Measurements from ENCODE around the gene KRI1.
"Not testable (repeated sequence)": the region's sequence is repeated elsewhere in the genome, so short reads cannot be mapped to it uniquely, and the experiment has no call there.

Gene KRI1

GRCh38 chr19:10574462-10574861 lies 8.7 kb upstream of the KRI1 start:
- DNase-seq: no peak

- not testable (repeated sequence) for DNase-seq
Observed at GRCh38 chr19:10573793-10574192, 8.0 kb upstream of the KRI1 start.

DNA sequence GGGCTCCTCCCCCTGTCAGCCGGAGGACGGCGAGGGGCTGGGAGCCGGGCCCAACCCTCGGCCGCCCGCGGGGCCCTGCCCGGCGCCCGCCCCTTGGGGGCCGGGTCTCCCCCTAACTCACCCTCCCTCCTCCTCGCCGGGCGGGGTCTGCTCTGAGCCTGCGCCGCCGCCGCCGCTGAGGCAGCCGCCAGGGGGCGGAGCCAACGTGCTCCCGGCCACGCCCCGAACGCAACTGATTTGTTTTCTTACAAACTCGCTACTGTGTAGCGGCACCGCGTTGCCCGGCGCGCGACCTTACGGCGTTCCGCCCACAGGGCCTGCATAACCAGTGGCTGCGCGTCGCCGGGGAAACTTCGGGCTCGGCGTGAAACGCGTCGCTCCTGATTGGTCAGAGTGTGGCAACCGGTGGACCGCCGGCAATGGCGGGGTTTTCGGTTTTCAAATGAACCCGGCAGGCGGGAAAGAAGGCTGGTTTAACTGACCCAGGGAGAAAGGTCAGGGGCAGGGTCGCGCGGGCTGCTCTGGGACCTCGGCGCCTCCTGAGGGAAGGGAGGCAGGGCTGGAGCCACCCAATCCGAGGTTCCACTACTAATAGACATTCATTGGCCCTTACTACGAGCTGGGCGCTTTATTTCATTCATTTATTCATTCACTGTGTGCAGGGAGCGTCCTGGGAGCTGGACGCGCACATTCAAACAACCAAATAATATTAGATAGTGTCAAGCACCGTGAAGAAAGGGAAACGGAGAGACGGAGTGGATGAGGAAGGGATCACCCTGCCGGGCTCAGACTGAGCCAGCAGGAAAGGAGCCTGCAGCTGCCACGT lies 3.2 kb upstream of the KRI1 start, which contains the start of gene CDKN2D:
Gene CDKN2D, minus strand, starts transcription at position 154 of the 826 bp plus-strand sequence. CDS start 326 bp downstream, outside the sequence.
- peak; percentile 99 for DNase-seq

GRCh38 chr19:10568062-10568825 lies 2.4 kb upstream of the KRI1 start:
- no peak for DNase-seq

DNA sequence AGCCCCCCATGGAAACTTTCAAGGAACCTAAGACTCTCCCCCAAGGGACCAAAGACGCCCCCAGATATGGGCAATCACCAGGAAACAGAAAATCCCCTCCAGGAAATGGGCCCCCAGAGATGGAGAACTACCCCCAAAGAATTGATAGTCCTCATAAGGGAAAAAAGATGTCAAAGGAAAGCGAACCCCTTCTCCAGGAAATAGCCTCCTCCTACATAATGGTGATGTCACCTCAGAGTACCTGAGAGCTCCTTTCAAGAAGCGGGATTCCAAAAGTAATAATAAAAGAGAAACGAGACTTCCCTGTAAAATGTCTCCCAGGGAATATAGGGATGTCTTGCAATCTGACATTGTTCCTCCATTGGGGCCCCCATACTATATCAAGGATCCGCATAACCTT lies 1.8 kb upstream of the KRI1 start:
- no peak for DNase-seq

DNA sequence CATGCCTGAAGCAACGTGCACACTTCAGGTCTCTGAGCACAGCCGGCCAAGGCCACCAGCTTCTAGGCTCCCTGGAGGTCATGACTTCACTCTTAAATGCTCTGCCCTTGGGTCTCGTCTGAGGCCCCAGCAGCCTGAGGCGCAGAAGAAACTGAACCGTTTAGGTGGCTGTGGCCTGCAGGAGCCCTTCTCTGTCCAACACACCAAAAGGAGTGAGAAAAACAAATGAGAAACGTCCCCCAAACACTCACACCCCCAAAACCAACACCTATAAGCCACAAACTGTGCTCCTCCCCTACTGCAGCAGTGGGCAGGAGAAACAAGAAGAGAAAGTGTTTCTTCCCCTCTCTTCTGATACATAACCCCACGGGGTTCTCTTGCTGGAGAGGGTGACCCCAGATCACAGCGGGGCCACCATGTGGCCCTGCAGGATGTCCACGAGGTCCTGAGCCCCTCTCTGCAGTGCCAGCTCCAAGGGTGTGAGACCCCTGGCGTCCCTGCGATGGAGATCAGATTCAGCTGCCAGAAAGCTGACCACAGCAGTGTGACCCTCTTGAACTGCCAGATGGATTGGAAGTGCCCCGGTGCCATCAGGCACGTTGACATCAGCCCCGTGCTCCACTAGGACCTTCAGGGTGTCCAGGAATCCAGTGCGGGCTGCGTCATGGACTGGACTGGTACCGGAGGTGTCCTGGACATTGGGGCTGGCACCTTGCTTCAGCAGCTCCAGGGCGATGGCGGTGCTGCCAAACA lies 1.0 kb upstream of the KRI1 start:
- no peak for DNase-seq

- DNase-seq: no peak
Observed at GRCh38 chr19:10566408-10566657, 523 bp upstream of the KRI1 start.

GRCh38 chr19:10565028-10565566 lies 713 bp downstream of the KRI1 start:
- peak; percentile 53 for DNase-seq

GRCh38 chr19:10562609-10563008 lies 3.2 kb downstream of the KRI1 start:
- no peak for DNase-seq

GRCh38 chr19:10560154-10560553 lies 5.7 kb downstream of the KRI1 start:
- DNase-seq: no peak

DNA sequence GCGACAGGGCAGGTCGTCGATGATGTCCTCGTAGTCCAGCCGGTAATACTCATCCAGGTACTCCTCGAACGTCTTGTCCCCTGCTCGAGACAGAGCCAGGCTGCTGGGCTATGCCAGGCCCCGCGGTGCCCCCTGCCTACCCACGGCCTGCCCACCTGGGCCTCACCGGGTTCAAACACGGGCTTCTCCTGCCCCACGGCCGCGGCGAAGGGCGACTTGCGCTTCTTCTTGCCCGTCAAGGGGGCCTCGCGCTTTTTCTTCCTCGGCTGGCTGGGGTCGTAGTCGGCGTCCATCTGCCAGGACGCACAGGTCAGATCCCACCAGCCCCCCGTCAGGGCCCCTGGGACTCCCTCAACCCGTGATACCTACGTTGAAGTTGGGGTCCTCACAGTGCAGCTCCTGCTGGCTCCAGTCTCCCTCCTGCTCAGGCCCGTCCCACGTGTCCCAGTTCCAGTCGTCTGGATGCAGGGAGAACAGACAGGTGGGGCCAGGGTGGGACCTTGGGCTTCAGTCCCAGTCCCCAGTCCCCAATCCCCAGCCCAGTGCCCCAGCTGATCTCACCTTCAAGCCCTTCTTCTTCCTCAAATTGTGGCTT lies 8.1 kb downstream of the KRI1 start:
- DNase-seq: no peak

DNA sequence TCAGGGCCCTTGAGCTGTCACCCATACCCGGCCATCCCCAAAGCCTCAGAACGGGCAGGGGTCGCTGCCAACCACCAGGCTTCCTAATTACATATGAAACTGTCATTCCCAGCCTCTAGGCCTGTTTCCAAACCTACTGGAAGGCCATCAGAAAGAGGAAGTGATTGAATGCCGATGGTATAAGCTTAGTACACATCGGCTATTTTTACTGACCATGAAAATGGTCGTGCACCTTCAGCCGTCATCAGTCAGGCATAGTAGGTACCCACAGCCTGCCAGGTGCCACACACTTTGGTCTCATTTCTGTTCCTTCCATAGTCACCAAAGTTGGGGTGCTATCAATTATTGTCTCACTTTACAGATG lies 10.2 kb downstream of the KRI1 start:
- DNase-seq: no peak

DNA sequence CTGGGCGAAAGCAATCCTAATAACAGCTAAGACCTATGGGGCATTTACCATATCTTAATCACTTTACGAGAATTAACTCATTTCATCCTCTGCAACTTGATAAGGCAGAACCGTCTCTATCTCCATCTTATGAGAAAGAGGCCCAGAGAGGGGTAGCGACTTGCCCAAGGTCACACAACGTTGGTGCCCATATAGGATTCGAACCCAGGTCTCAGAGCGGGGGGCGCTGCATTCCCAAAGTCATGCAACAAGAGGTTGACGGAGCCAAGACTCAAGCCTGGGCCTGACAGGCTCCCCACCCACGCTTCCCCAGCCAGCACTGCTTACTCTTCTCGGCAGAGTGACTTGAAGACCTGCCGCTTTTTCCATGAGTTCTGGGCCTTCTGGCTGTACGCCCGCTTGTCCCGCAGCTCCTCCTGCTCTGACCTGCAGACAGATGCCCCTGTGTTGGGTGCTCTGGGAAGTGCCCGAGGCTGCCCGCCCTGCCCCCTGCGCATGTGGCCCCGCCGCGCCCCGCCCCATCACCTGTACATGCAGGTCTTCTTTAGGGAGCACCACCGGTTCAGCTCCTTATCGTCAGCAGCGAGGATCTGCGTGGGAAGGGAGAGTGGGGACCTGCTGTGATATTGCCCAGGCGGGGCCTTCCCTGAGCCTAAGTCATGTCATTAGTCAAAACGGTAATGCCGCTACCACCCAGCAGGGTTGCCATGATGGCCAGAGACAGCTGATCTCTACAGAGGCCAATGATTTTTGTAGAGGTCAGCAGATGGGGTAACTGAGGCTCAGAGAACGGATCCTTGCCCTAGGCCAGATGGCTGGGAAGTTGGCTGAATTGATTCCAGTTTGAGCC lies 10.8 kb downstream of the KRI1 start:
- DNase-seq: no peak

DNA sequence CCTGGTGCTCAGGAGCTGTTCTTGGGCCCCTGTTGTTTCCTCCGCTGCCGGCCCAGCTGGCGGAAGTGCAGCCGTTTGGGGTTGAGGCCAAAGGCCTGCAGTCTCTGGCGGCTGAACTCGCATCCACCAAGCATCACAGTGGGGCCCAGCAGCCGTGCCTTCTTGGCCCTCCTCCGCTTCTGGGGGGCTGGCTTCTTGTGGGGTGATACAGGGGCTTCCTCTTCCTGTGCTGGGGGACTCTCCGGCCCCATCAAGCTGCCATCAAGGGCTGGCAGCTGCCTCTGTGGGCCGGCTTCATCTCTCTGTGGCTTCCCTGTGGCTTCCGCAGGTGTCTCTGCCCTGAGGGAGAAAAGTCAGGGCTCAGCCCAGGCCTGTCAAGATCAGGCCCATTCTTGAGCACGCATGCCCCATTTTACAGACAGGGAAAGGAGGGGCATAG lies 11.8 kb downstream of the KRI1 start:
- no peak for DNase-seq

DNA sequence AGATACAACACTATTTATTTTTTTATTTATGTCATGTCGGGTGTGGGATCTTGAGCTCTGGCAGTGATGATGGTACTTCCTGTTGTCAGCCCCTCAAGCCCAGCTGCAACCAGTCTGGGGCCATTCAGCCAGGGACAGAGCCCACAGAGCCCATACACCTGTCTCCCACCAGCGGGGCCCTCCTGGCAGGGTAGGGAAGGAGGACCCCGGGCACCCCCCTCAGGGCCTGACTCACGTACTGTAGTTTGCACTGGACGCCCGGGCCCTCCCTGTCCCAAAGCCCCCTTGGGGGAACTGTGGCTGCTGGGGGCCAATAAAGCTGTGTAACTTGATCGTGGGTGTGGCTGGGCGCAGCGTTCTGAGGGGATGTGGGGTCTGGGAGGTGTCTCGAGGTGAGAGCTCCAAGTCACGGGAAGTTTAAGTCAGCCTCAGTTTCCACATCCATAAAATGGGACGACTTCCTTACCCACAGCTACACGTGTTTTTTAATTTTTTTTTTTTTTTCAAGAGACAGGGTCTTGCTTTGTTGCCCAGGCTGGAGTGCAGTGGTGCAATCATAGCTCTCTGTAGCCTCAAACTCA lies 12.6 kb downstream of the KRI1 start:
- DNase-seq: no peak

DNA sequence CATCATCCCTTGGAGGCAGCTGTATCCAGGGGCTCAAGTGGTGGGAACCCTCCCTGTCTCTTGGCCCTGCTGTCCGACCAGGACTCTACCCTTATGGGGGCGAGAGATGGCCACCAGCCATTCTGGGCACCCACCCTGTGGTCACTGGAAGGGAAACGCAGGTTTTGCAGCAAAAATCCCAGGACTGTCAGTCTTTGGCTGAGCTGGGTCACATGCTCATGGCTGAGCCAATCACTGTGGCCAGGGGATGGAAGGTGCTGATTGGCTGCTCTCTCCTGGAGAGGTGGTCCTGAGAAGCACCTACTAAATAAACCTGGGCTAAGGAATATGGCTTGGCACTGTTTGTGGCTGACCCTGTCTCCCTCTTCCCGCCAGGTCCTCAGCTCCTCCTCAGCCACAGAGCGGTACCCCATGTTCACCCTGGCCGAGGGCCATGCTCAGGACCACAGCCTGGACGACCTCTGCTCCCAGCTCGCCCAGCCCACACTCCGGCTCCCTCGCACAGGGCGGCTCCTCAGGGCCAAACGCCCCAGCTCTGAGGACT lies 13.2 kb downstream of the KRI1 start:
- no peak for DNase-seq

- DNase-seq: peak; percentile 28
Observed at GRCh38 chr19:10551698-10552301, 14.0 kb downstream of the KRI1 start.

- DNase-seq: not testable (repeated sequence)
Observed at GRCh38 chr19:10551006-10551405, 14.8 kb downstream of the KRI1 start.

- DNase-seq: no peak
Observed at GRCh38 chr19:10550336-10550735, 15.5 kb downstream of the KRI1 start.

GRCh38 chr19:10549733-10550132 lies 16.1 kb downstream of the KRI1 start:
- DNase-seq: no peak

GRCh38 chr19:10548746-10549276 lies 17.0 kb downstream of the KRI1 start:
- no peak for DNase-seq
